ENCODE data around the gene ZNF552. TPM values are rescaled to one million over a fixed set of nuclear protein-coding genes. Genes with fewer than 3 reads are reported as not detected.
"Not testable (repeated sequence)": the region's sequence is repeated elsewhere in the genome, so short reads cannot be mapped to it uniquely, and the experiment has no call there.

ZNF552 gene
- total RNA-seq, 1 experiment from 2014 or later, result 17.7 TPM

GRCh38 chr19:57815247-57816075, 748 bp upstream of the ZNF552 start:
- H3K4me2 ChIP-seq (ENCODE audit: low read depth, low read length, poor library complexity, severe bottlenecking), result peak overlapping the region; percentile 93
- H4K20me1 ChIP-seq (ENCODE audit: insufficient read depth, low read depth, low read length), result no peaks in the 10 kb centered on the region
- no peaks in the 10 kb centered on the region for H3K27me3 ChIP-seq (ENCODE audit: low read length)
- peaks cover 37% of the 10 kb centered on the region for H3K4me1 ChIP-seq (ENCODE audit: low read length)
- H3K27ac ChIP-seq (ENCODE audit: low read length), result no peak overlapping the region
- H3K9me2 ChIP-seq (replicated peaks; ENCODE audit: insufficient read depth, low read length), result no peaks in the 10 kb centered on the region
- no peak for DNase-seq
- peak overlapping the region; percentile 94 for H3K4me3 ChIP-seq (ENCODE audit: low read length)
- no peak overlapping the region for H2AFZ ChIP-seq (ENCODE audit: low read length)
- peaks cover 9% of the 10 kb centered on the region for H3K36me3 ChIP-seq (ENCODE audit: insufficient read depth, low read length)
- peaks cover 56% of the 10 kb centered on the region for H3K79me2 ChIP-seq (ENCODE audit: low read length)
- peak overlapping the region; percentile 95 for H3K9ac ChIP-seq (ENCODE audit: low read length)
- no peaks in the 10 kb centered on the region for H3K9me3 ChIP-seq (ENCODE audit: low read length)

GRCh38 chr19:57813919-57814504, 701 bp downstream of the ZNF552 start:
- Histone ChIP-seq H3K9me2 (replicated peaks; ENCODE audit: insufficient read depth, low read length) (no peaks in the 10 kb centered on the region), H3K9ac (ENCODE audit: low read length) (peak overlapping the region; percentile 95), H4K20me1 (ENCODE audit: insufficient read depth, low read depth, low read length) (no peaks in the 10 kb centered on the region), H3K79me2 (ENCODE audit: low read length) (peaks cover 55% of the 10 kb centered on the region), H3K4me1 (ENCODE audit: low read length) (peaks cover 35% of the 10 kb centered on the region), H3K4me3 (ENCODE audit: low read length) (peak overlapping the region; percentile 94), H3K36me3 (ENCODE audit: insufficient read depth, low read length) (peaks cover 22% of the 10 kb centered on the region), H3K9me3 (ENCODE audit: low read length) (no peaks in the 10 kb centered on the region), H3K27ac (ENCODE audit: low read length) (peak overlapping the region; percentile 19; the same call in 1 of the 2 replicates), H3K27me3 (ENCODE audit: low read length) (no peaks in the 10 kb centered on the region), H2AFZ (ENCODE audit: low read length) (peak overlapping the region; percentile 82; the same call in 1 of the 2 replicates), H3K4me2 (ENCODE audit: low read depth, low read length, poor library complexity, severe bottlenecking) (peak overlapping the region; percentile 93)
- no peak for DNase-seq

GRCh38 chr19:57812975-57813820, 1.5 kb downstream of the ZNF552 start:
- H3K27me3 ChIP-seq (ENCODE audit: low read length); DNase-seq; H4K20me1 ChIP-seq (ENCODE audit: insufficient read depth, low read depth, low read length); H2AFZ ChIP-seq (ENCODE audit: low read length); H3K9me2 ChIP-seq (replicated peaks; ENCODE audit: insufficient read depth, low read length); H3K9me3 ChIP-seq (ENCODE audit: low read length): not testable (repeated sequence)
- peaks cover 27% of the 10 kb centered on the region for H3K4me1 ChIP-seq (ENCODE audit: low read length)
- peak overlapping the region; percentile 61 for H3K27ac ChIP-seq (ENCODE audit: low read length)
- peak overlapping the region; percentile 93 for H3K4me2 ChIP-seq (ENCODE audit: low read depth, low read length, poor library complexity, severe bottlenecking)
- H3K79me2 ChIP-seq (ENCODE audit: low read length), result peaks cover 51% of the 10 kb centered on the region
- H3K9ac ChIP-seq (ENCODE audit: low read length), result peak overlapping the region; percentile 95; the same call in 1 of the 2 replicates
- peaks cover 28% of the 10 kb centered on the region for H3K36me3 ChIP-seq (ENCODE audit: insufficient read depth, low read length)
- peak overlapping the region; percentile 94 for H3K4me3 ChIP-seq (ENCODE audit: low read length)

- no peak overlapping the region for H2AFZ ChIP-seq (ENCODE audit: low read length)
- H3K4me2 ChIP-seq (ENCODE audit: low read depth, low read length, poor library complexity, severe bottlenecking), result peak overlapping the region; percentile 93
- no peaks in the 10 kb centered on the region for H3K27me3 ChIP-seq (ENCODE audit: low read length)
- peak overlapping the region; percentile 25; the same call in 1 of the 2 replicates for H3K4me3 ChIP-seq (ENCODE audit: low read length)
- H3K36me3 ChIP-seq (ENCODE audit: insufficient read depth, low read length), result peaks cover 37% of the 10 kb centered on the region
- peak overlapping the region; percentile 1; the same call in 1 of the 2 replicates for H3K9ac ChIP-seq (ENCODE audit: low read length)
- H3K27ac ChIP-seq (ENCODE audit: low read length), result peak overlapping the region; percentile 61
- peak; percentile 73 for DNase-seq
- H3K9me2 ChIP-seq (replicated peaks; ENCODE audit: insufficient read depth, low read length), result no peaks in the 10 kb centered on the region
- no peaks in the 10 kb centered on the region for H3K9me3 ChIP-seq (ENCODE audit: low read length)
- peaks cover 58% of the 10 kb centered on the region for H3K79me2 ChIP-seq (ENCODE audit: low read length)
- peaks cover 26% of the 10 kb centered on the region for H3K4me1 ChIP-seq (ENCODE audit: low read length)
- H4K20me1 ChIP-seq (ENCODE audit: insufficient read depth, low read depth, low read length), result no peaks in the 10 kb centered on the region
Observed at GRCh38 chr19:57812226-57812625, 2.5 kb downstream of the ZNF552 start.

GRCh38 chr19:57810410-57811295, 4.1 kb downstream of the ZNF552 start:
- not testable (repeated sequence) for H3K27me3 ChIP-seq (ENCODE audit: low read length); H3K4me2 ChIP-seq (ENCODE audit: low read depth, low read length, poor library complexity, severe bottlenecking); H2AFZ ChIP-seq (ENCODE audit: low read length); H3K9me3 ChIP-seq (ENCODE audit: low read length); DNase-seq; H3K9ac ChIP-seq (ENCODE audit: low read length); H3K4me3 ChIP-seq (ENCODE audit: low read length); H4K20me1 ChIP-seq (ENCODE audit: insufficient read depth, low read depth, low read length); H3K27ac ChIP-seq (ENCODE audit: low read length); H3K9me2 ChIP-seq (replicated peaks; ENCODE audit: insufficient read depth, low read length)
- Histone ChIP-seq H3K79me2 (ENCODE audit: low read length) (peaks cover 72% of the 10 kb centered on the region), H3K4me1 (ENCODE audit: low read length) (peaks cover 26% of the 10 kb centered on the region), H3K36me3 (ENCODE audit: insufficient read depth, low read length) (peaks cover 51% of the 10 kb centered on the region)

GRCh38 chr19:57807541-57807940, 7.2 kb downstream of the ZNF552 start:
- Histone ChIP-seq H3K4me3 (ENCODE audit: low read length) (no peak overlapping the region), H3K4me2 (ENCODE audit: low read depth, low read length, poor library complexity, severe bottlenecking) (no peak overlapping the region), H3K27me3 (ENCODE audit: low read length) (no peaks in the 10 kb centered on the region), H3K4me1 (ENCODE audit: low read length) (peaks cover 21% of the 10 kb centered on the region), H3K79me2 (ENCODE audit: low read length) (peaks cover 76% of the 10 kb centered on the region), H3K9me3 (ENCODE audit: low read length) (no peaks in the 10 kb centered on the region), H4K20me1 (ENCODE audit: insufficient read depth, low read depth, low read length) (no peaks in the 10 kb centered on the region), H3K9ac (ENCODE audit: low read length) (no peak overlapping the region), H3K27ac (ENCODE audit: low read length) (no peak overlapping the region), H3K9me2 (replicated peaks; ENCODE audit: insufficient read depth, low read length) (no peaks in the 10 kb centered on the region), H3K36me3 (ENCODE audit: insufficient read depth, low read length) (peaks cover 56% of the 10 kb centered on the region), H2AFZ (ENCODE audit: low read length) (no peak overlapping the region)
- DNase-seq, result no peak

- H3K4me1 ChIP-seq (ENCODE audit: low read length), result peaks cover 33% of the 10 kb centered on the region
- no peaks in the 10 kb centered on the region for H3K9me3 ChIP-seq (ENCODE audit: low read length)
- no peak overlapping the region for H3K9ac ChIP-seq (ENCODE audit: low read length)
- H2AFZ ChIP-seq (ENCODE audit: low read length), result no peak overlapping the region
- no peaks in the 10 kb centered on the region for H4K20me1 ChIP-seq (ENCODE audit: insufficient read depth, low read depth, low read length)
- no peak overlapping the region for H3K4me3 ChIP-seq (ENCODE audit: low read length)
- peaks cover 65% of the 10 kb centered on the region for H3K79me2 ChIP-seq (ENCODE audit: low read length)
- H3K9me2 ChIP-seq (replicated peaks; ENCODE audit: insufficient read depth, low read length), result no peaks in the 10 kb centered on the region
- H3K27ac ChIP-seq (ENCODE audit: low read length), result no peak overlapping the region
- DNase-seq, result no peak
- peaks cover 33% of the 10 kb centered on the region for H3K36me3 ChIP-seq (ENCODE audit: insufficient read depth, low read length)
- no peak overlapping the region for H3K4me2 ChIP-seq (ENCODE audit: low read depth, low read length, poor library complexity, severe bottlenecking)
- H3K27me3 ChIP-seq (ENCODE audit: low read length), result no peaks in the 10 kb centered on the region
Observed at GRCh38 chr19:57803594-57804325, 11.0 kb downstream of the ZNF552 start.
